ENCODE data around the gene HOXB5.

HOXB5 gene

GRCh38 chr17:48589831-48590606 is 3.6 kb downstream of the HOXB5 start, which contains the start of gene HOXB3:
TSS of gene HOXB3 (minus strand) at chr17:48590241. CDS start at chr17:48552474, 37,767 bp downstream.
- no peak for DNase-seq (ENCODE audit: low read depth in 2 of 2)

- no peak for DNase-seq (ENCODE audit: low read depth in 2 of 2)
Measured at GRCh38 chr17:48589060-48589830, 4.3 kb downstream of the HOXB5 start.

GRCh38 chr17:48588528-48588927 is 5.1 kb downstream of the HOXB5 start:
- DNase-seq (ENCODE audit: low read depth in 2 of 2), result no peak

GRCh38 chr17:48588074-48588415 is 5.5 kb downstream of the HOXB5 start:
- DNase-seq (ENCODE audit: low read depth in 2 of 2), result no peak

- no peak for DNase-seq (ENCODE audit: low read depth in 2 of 2)
Measured at GRCh38 chr17:48587276-48588073, 6.1 kb downstream of the HOXB5 start.

- no peak for DNase-seq (ENCODE audit: low read depth in 2 of 2)
Measured at GRCh38 chr17:48586355-48587258, 7.0 kb downstream of the HOXB5 start.

GRCh38 chr17:48584223-48584741 is 9.3 kb downstream of the HOXB5 start:
- no peak for DNase-seq (ENCODE audit: low read depth in 2 of 2)

- DNase-seq (ENCODE audit: low read depth in 2 of 2), result no peak
Measured at GRCh38 chr17:48583708-48584222, 9.8 kb downstream of the HOXB5 start.

GRCh38 chr17:48582750-48583069 is 10.9 kb downstream of the HOXB5 start:
- DNase-seq (ENCODE audit: low read depth in 2 of 2), result no peak

- no peak for DNase-seq (ENCODE audit: low read depth in 2 of 2)
Measured at GRCh38 chr17:48579760-48580554, 13.6 kb downstream of the HOXB5 start.

GRCh38 chr17:48579471-48579759 is 14.2 kb downstream of the HOXB5 start:
- DNase-seq (ENCODE audit: low read depth in 2 of 2), result no peak

GRCh38 chr17:48578616-48579470 is 14.7 kb downstream of the HOXB5 start:
- DNase-seq (ENCODE audit: low read depth in 2 of 2), result no peak

GRCh38 chr17:48577946-48578615 is 15.5 kb downstream of the HOXB5 start, which contains the start of gene HOXB4:
TSS of gene HOXB4 (minus strand) at chr17:48578350. CDS start at chr17:48578319, 31 bp downstream.
- peak in 1 of 2 donors; percentile 30 for DNase-seq (ENCODE audit: low read depth in 2 of 2)

- no peak for DNase-seq (ENCODE audit: low read depth in 2 of 2)
Measured at GRCh38 chr17:48577330-48577945, 16.1 kb downstream of the HOXB5 start.

GRCh38 chr17:48576479-48577309 is 16.9 kb downstream of the HOXB5 start:
- no peak for DNase-seq (ENCODE audit: low read depth in 2 of 2)

GRCh38 chr17:48575673-48576478 is 17.7 kb downstream of the HOXB5 start:
- DNase-seq (ENCODE audit: low read depth in 2 of 2), result no peak

All from stimulated activated CD8-positive, alpha-beta memory T cell treated with anti-CD3 and anti-CD28 coated beads, Interleukin-7, amount 100 ng/mL, for 1 hour (primary cell).